GM12891 (cell line): ENCODE results near the gene COL6A3.

Source experiments
- PAX5 ChIP-seq: IDR thresholded peaks from 2 replicates; pipeline ENCODE4 v1.6.1; 2011; ENCODE audit warnings: low read length, moderate library complexity, mild to moderate bottlenecking; ENCODE audit not compliant: insufficient read depth, severe bottlenecking
- POLR2A ChIP-seq: IDR thresholded peaks from 2 replicates; pipeline ENCODE4 v1.6.1; 2011; ENCODE audit warnings: low read depth, low read length, control low read depth
- POLR2AphosphoS5 ChIP-seq: IDR thresholded peaks from 2 replicates; pipeline ENCODE4 v1.6.1; 2011; ENCODE audit warnings: low read depth, low read length, control low read depth
- POU2F2 ChIP-seq: IDR thresholded peaks from 2 replicates; pipeline ENCODE4 v1.6.1; 2011; ENCODE audit warnings: low read depth, mild to moderate bottlenecking, control low read depth, low read length, moderate library complexity
- SPI1 ChIP-seq: IDR thresholded peaks from 2 replicates; pipeline ENCODE4 v1.6.1; 2011; ENCODE audit warnings: low read depth, low read length, control low read depth
- TAF1 ChIP-seq: IDR thresholded peaks from 2 replicates; pipeline ENCODE4 v1.6.1; 2011; ENCODE audit warnings: low read depth, low read length, control low read depth

DNA sequence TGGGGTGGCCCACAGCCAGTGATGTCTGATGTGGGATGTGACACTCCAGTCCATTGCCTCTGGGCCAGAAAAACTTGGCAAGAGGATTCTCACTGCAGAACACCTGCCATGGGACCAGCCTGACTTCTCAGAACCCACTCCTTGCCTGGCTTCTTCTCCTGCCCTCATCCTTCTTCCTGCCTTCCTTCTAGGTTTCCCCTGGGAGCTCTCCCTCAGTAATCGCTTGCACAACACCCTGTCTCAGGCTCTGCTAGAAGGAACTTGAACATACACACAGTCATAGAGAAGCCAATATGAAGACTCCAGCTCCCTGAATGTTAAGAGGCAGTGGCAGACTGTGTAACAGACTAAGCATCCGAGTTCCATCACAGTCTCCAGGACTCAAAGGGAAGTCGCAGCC is 4.3 kb upstream of the COL6A3 start:
- TF ChIP-seq POLR2AphosphoS5 (no peak), POLR2A (no peak), SPI1 (no peak), POU2F2 (no peak), TAF1 (no peak), PAX5 (no peak)
